HG03139 (cell line): ENCODE measurements around the gene PCK2.

Experiments used
- ATAC-seq: cut with Tn5 transposase; IDR thresholded peaks from one replicate; pipeline ENCODE4 v1.9.1; 2021; ENCODE audit not compliant: unreplicated experiment

Gene PCK2

DNA sequence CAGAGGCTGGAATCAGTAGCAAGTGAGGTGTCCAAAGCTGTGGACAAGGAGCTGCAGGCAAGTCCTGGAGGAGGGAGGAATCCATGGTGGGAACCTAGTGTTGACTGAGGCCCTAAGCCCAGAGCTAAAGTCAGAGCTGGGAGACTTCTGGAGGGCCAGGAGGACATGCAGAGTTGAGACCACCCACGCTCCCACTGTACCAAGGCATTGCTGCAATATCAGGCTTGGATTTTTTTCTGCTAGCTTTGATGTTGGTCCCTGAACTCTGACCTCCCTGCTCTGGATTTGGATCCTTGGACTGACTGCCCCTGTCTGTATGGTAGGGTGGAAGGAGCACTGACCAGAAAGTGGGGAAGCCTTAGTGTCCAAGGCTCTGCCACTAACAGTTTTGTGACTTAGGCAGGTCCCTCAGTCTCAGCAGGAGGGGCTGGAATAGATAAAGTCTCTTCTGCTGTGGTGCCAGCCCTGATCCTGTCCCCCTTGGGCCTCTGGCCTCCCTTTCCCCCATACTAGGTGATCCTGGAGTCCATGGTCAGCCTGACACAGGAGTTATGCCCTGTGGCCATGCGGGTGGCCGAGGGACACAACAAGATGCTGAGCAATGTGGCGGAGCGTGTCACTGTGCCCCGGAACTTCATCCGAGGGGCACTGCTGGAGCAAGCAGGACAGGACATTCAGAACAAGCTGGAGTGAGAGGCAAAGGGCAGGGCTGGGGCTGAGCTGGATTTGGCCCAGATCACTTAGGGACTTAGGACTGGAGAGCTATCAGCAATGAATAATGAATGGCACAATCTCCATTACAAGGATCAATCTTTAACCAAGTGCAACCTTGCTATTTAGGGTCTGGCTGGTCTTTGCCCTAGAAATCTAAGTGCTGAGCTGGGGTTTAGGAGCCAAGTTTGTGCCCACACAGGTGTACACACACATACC, 32.9 kb upstream of the PCK2 start:
- ATAC-seq, result no peak

DNA sequence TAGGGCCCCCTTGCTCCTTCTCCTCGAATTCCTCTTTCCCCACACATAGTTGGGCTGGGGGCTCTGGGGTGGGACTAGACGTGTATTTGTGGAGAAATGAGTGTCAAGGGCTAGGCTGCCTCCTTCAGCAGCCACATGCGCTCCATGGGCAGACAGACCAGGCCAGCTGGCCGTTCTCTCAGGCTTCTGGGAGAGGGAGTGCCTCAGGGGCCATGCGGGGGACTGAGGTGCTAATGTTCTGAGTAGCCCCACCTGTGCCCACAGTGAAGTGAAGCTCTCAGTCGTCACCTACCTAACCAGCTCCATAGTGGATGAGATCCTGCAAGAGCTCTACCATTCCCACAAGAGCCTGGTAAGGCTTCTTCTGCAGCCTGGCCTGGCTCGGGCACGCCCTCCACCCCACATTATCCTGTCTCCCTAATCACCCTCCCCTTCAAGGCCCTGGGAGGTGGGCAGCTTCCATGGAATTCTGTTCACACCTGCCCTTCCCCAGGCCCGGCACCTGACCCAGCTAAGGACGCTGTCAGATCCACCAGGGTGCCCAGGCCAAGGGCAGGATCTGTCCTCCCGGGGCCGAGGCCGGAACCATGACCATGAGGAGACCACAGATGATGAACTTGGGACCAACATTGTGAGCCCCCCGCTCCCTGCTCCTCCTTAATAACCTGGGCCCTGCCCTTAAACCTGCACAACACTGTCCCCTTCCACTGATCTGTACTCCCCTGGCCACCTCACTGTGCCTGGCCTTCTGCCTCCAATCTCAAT, 31.7 kb upstream of the PCK2 start:
- no peak for ATAC-seq

DNA sequence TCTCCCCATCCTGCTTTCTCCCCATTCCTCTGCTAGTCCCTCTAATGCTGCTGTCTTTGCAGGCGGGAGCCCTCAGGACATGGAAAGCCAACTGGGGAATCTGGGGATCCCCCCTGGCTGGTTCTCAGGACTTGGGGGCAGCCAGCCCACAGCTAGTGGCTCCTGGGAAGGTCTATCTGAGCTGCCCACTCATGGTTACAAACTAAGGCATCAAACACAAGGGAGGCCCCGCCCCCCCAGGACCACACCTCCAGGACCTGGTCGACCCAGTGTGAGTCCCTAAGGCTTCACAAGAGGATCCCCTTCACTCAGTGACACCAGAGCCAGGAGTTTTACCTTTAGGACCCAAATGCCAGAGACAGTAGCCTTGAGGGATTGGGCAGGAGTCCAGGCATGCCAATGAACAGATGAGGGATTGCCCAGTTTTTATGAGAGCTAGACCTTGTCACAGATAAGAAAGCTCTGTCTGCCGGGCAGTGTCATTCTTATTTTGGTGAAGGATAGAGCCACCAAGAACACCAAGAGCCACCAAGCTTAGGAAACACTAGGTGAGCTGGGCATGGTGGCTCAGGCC, 30.8 kb upstream of the PCK2 start:
- ATAC-seq, result no peak

DNA sequence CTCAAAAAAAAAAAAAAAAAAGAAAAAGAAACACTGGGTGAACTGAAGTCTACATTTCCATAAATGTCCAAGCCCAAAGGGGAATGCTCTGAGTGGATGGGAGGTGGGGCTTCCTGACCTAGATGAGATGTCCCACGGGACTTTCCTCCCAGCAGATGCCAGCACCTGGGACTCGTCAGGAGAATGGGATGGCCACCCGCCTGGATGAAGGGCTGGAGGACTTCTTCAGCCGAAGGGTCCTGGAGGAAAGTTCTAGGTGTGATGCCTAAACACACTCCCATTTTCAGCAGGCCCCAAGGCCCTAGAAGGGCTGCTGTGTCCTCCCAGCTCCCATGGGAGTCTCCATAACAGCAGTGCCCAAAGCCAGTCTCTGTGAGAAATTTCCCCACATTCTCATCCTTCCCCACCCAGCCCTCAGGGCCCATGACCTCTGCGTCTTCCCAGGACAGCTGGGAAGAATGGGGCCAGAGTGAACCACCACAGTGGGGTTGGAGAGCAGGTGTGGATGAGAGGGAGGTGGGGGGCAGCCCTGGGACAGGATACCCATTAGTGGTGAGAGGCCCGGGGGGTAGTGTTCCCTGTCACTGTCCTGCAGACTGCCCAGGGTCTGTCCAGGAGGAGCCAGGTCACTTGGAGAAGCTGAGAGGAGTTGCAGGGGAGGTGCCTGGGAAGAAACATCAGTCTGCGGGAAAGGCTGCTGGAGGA, 29.9 kb upstream of the PCK2 start:
- no peak for ATAC-seq

DNA sequence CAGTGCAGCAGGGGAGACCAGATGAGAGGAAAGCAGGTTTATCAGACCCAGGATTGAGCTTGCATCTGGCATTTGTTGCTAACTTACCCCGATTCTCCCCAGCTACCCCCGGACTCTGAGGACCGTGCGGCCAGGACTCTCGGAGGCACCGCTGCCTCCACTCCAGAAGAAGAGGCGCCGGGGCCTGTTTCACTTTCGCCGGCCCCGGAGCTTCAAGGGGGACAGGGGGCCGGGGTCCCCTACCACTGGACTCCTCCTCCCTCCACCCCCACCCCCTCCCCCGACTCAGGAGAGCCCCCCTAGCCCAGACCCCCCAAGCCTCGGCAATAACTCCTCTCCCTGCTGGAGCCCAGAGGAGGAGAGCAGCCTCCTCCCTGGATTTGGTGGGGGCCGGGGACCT, 29.3 kb upstream of the PCK2 start:
- no peak for ATAC-seq

DNA sequence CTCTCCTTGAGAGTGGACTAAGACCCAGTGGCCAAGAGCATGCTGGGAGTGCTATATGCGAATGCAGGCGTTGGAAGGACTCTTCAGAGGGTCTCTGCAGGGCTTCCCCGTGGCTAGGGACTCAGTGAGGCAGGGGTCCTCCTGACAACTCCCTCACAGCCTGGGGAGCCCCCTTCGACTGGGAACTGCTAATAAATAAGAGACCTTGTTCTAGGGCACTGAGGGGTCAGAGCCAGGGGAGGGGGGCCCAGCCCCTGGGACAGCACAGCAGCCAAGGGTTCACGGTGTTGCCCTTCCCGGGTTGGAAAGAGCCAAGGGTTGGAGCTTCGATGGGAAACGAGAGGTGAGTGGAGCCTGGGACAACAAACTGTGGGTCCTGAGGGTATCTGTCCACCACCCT, 28.7 kb upstream of the PCK2 start:
- ATAC-seq, result no peak

DNA sequence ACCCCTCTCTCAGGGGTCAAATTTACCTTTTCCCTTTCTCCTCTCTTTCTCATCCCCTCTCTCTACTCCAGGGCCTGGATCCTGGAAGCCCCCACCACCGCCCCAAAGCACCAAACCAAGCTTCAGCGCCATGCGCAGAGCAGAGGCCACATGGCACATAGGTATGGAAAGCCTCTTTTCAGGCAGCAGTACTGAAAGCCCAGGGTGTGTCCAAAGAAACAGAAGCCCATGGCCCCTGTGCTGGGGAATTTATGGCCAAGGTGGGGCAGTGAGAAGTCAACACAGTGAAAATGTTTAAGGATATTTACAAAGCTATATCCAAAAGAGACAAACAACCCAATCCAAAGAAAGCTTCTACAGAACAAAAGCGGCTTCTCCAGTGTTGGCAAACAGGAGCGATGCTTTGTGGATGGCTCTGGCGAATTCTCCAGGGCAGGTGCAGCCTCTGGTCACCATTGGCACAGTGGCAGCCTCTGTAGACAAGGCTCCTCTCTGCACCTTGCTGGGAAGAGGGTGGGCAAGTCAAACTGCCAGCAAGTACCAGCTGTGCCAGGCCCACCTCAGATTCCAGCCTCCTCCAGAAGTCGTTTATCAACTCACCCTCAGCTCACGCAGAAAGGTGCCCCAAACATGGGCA, 27.5 kb upstream of the PCK2 start:
- ATAC-seq, result no peak

DNA sequence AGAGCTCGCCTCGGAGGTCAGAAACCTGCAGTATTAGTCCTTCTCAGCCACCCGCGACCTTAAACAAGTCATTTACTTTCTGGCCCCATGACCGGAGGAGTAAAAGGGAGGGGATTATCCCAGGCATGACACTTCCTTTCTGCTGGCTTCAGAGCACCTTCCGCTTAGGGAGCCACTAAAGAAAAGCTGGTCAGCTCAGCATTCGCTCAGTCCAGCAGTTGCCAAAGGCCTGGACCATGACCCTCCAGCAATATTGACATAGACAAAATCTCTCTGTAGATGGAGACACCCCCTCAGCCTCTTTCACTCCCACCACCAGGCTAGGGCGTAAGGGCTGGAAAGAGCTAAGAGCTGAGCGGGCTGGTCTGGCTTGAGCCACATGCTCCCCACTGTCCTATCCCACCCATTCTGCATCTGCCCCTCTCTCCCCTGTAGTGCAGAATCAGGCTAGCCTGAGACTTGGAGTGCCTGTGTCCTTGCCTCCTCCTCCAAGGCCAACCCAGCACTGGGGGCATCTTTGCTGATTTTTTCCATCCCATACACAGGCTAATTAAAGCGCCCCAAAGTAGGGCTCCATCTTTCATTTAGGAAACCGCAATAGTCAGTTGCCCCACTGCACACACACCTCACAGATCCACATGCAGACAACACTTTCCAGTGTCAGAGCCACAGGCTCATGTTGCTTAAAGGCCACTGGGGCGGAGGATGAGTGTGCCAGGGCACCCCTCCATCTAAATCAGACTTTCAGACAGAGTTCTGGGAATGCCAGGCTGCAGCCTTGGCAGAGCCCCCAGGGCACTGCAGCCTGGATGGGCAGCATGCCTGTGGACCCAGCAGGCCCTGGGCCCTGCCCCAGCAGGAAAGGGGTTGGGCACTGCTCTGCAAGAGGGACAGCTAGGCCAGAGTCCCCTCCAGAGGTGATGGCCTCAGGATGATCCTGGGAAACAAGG, 26.7 kb upstream of the PCK2 start:
- ATAC-seq, result no peak

DNA sequence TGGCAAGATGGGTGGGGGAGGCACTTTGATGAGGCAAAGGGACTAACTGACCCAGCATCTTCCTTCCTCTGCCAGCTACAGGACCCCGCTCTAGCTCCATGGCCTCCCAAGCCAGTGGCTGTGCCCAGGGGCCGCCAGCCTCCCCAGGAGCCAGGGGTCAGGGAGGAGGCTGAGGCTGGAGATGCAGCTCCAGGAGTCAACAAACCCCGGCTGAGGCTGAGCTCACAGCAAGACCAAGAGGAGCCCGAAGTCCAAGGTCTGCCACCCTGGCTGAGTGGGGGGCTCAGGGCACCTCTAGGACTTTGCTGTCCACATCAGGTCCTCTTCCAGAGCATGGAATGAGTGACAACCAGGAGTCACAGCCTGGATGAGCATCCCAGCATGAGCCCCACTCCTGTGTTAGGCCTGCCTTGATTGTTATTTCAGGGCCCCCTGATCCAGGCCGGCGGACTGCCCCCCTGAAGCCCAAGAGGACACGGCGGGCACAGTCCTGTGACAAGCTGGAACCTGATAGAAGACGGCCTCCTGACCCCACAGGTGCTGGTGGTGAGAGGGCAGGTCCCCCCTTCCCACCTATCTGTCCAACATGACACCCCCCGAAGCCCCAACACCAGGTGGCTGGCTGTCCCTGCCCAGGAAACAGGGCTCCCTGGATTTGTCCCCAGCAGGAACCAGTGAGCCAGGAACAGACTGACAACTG, 25.2 kb upstream of the PCK2 start:
- no peak for ATAC-seq

DNA sequence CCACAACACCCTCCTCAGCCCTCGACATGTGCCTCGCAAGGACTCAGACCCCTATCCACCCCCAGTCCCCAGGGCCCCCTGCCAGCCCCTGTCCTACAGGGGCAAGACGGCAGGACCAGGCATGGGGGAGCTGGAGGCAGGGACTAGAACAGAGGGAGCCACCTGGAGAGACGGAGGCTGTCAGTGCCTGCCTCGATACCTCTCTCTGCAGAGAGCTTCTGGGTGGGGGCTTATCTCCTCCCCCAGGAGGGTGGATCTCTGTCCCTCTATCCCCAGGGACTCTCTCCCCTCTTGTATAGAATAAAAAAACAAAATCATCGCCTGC, 24.7 kb upstream of the PCK2 start:
- no peak for ATAC-seq

DNA sequence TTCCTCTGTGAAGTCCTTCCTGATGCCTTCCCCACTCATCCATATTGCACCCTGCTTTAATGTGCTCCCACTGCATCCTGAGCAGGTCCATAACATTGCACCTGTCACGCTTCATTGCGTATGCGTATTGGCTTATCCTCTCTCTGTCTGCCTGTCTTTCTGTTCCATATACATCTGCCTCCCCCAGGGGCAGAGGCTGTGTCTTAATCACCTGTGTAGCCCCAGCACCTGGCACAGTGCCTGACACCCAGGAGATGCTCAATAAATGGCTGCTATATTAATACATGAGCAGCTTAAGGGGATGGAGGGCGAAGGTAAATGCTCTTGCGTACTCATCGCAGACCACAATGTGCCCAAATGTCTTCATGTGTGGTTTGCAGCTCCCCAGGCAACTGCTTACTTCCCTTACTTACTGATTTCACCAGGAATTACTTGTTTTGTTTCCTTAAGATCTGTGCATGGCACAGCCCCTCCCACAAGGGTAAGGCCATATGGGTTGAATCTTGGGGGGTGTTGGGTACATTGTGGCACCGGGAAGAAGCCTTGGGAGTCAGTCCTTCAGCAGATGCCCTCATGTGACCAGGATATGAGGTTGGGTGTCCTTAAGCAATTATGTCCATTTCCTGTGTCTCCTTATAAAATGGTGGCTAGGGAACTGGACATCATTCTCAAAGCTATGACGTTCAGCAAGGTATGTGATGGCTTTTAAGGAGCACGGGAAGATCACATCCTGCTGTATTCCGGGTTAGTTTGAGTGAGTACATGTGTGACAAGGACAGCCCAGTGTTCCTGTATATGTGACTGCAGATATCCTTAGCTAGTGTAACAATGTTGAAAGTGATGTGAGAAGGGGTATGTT, 23.6 kb upstream of the PCK2 start:
- ATAC-seq, result no peak

DNA sequence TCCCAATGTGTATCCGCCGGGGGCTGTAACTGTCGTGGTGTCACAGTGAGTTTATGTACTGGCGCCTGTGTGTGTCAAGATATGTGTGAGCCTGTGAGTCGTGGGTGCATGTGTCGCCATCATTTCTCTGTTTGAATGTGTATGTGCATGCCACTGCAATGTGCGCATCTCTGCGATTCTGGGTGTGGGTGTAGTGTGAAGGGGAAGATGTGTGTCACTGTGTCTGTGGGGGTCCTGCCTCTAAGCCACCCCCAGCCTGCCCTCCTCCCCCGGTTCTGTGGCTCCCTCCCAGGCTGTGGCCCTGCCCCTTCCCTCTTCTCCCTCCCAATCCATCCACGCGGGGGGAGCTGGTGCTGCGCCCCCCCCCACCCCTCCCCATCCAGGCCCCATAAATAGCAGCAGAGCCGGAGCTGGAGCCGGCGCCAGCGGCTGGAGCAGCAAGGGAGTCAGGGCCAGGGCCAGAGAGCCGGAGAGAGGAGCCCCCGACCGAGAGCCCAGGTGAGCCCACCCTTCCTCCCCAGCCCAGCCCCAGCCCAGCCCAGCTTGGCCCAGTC, 22.9 kb upstream of the PCK2 start, which contains the start of gene CPNE6:
Gene CPNE6 (plus strand): TSS at position 419 of the 554 bp plus-strand sequence. CDS start 1,375 bp downstream, outside the sequence.
- no peak for ATAC-seq

DNA sequence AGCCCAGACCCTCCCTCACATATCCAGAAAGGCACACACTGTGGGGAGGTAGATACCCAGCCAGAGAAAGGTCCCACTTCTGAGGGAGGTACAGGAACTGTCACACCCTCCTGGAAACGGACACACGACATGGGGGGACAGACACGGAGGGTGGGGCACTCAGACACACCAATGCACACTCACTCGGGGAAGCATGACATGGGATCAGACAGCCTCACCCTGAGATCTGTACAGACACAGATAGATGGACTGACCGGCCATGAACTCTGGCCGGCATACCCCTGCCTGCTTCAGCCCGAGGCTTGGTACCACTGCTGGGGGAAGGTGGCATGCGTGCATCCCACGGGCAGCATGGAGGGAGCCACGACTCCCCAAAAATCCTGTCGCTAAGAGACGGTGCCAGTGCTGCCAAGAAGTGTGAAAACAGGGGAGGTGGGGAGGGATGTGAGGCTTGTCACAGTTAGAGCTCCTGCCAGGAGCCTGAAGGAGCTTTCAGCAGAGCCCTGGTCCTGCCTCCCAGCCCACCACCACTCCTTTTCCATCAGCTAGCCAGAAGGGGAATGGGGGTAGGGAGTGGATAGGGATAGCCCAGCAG, 22.2 kb upstream of the PCK2 start:
- ATAC-seq, result no peak

DNA sequence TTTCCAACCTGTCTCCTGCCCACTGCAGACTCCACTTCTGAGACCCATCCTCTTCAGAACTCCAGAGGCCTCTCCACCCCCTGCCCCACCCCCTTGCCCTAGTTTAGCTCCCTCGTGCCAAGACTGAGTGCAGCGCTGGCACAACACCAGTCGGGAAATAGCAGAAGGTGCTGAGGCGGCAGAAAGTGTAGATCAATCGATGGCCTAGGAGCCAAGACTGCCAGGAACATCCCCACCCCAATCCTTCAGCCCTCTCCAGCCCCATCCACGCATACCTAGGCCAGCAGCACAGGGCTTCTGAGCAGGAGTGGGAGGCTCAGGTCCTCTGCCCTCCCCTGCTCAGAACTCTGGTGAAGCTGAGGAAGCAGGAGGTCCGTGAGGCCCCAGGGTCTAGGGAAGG, 21.7 kb upstream of the PCK2 start:
- ATAC-seq, result no peak

DNA sequence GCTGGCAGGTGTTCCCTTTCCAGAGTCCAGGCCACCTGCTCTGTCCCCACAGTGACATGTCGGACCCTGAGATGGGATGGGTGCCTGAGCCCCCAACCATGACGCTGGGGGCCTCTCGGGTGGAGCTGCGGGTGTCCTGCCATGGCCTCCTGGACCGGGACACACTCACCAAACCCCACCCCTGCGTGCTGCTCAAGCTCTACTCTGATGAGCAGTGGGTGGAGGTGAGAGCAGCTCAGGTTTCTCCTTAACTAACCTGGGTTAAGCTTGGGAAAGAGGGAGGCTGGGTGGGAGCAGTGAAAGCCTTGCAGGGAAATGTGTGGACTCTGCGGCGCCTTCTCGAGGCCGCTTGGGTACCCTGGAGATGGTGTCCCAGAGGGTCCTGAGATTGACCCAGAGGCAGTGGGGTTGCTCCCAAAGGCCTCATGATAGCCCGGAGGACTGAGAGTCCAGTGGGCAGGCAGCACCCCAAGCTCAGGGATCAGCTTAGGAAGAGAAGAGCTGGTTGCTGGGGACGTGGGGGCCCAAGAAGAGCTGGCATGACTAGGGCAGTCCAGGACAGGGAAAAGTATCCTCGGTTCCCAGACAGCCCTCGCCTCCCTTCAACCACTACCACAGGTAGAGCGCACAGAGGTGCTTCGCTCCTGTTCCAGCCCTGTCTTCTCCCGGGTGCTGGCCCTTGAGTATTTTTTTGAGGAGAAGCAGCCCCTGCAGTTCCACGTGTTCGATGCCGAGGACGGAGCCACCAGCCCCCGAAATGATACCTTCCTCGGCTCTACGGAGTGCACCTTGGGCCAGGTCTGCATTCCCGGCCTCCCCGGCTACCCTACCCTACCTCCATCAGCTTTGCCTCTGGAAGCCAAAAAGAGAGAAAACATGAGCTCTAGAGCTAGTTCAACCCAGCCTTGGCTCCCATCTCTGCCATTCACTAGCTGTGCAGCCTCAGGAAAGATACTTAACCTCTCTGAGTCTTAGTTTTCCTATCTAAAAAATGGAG, 20.9 kb upstream of the PCK2 start:
- no peak for ATAC-seq
